Skin of body (tissue), 2 donors: ENCODE data around the gene MYL6B. TPM values are rescaled to one million over a fixed set of nuclear protein-coding genes. Genes with fewer than 3 reads are reported as not detected.
"Not testable (repeated sequence)": the region's sequence is repeated elsewhere in the genome, so short reads cannot be mapped to it uniquely, and the experiment has no call there.

Experiments
- DNase-seq: peaks from one replicate; lab custom pipeline; 2025; lab: John Stamatoyannopoulos, UW
- total RNA-seq: library from RNA; depleted of rRNA; stranded (reverse); fragments of >200 nt; gene quantifications from one replicate; pipeline ENCODE4 v1.2.3, GENCODE V29; 2014

The MYL6B gene
- total RNA-seq, 1 donor from 2014 or later, result 78.8 TPM

- no peak for DNase-seq
These were observed 630 bp downstream of the MYL6B start for GRCh38 chr12:56152756-56153677.

- DNase-seq, result no peak
These were observed 1.3 kb downstream of the MYL6B start for GRCh38 chr12:56153678-56154065.

- DNase-seq, result no peak
These were observed 1.9 kb downstream of the MYL6B start for GRCh38 chr12:56154246-56154771.

GRCh38 chr12:56154818-56155217 lies 2.4 kb downstream of the MYL6B start:
- no peak for DNase-seq

- no peak for DNase-seq
These were observed 3.0 kb downstream of the MYL6B start for GRCh38 chr12:56155256-56155845.

GRCh38 chr12:56156464-56157200 lies 4.2 kb downstream of the MYL6B start:
- not testable (repeated sequence) for DNase-seq

GRCh38 chr12:56157201-56158028 lies 5.0 kb downstream of the MYL6B start:
- DNase-seq, result peak; percentile 96

GRCh38 chr12:56158029-56158925 lies 5.9 kb downstream of the MYL6B start, which contains the start of gene MYL6:
TSS of gene MYL6 (plus strand) at chr12:56158359. CDS start at chr12:56158402, 43 bp downstream.
- DNase-seq, result peak; percentile 98

GRCh38 chr12:56158926-56159461 lies 6.6 kb downstream of the MYL6B start:
- DNase-seq, result peak; percentile 65

GRCh38 chr12:56159482-56160192 lies 7.2 kb downstream of the MYL6B start:
- no peak for DNase-seq

GRCh38 chr12:56160193-56160763 lies 7.9 kb downstream of the MYL6B start:
- no peak for DNase-seq

- no peak for DNase-seq
These were observed 8.7 kb downstream of the MYL6B start for GRCh38 chr12:56160894-56161689.

GRCh38 chr12:56161690-56162351 lies 9.4 kb downstream of the MYL6B start:
- no peak for DNase-seq

- no peak for DNase-seq
These were observed 10.3 kb downstream of the MYL6B start for GRCh38 chr12:56162468-56163290.

- DNase-seq, result no peak
These were observed 11.4 kb downstream of the MYL6B start for GRCh38 chr12:56163533-56164344.
